BLaER1 treated with 17β-estradiol and CSF1 and Interleukin-3, amounts not matched to agents 10 nM and 100 nM (cell line): ENCODE data around the gene GSX1.
"Not testable (repeated sequence)": the region's sequence is repeated elsewhere in the genome, so short reads cannot be mapped to it uniquely, and the experiment has no call there.

Experiments
- H3K27ac ChIP-seq, 11 experiments: shearing (Covaris generic); formaldehyde crosslinking; 2 replicates each; pipeline ENCODE4 v1.8.1; 2022
- H3K27me3 ChIP-seq, 11 experiments: shearing (Covaris generic); formaldehyde crosslinking; 2 replicates each; pipeline ENCODE4 v1.8.1; 2022
- H3K36me3 ChIP-seq, 11 experiments: shearing (Covaris generic); formaldehyde crosslinking; 2 replicates each; pipeline ENCODE4 v1.8.1; 2022
- H3K4me1 ChIP-seq, 10 experiments: shearing (Covaris generic); formaldehyde crosslinking; 2 replicates each; pipeline ENCODE4 v1.8.1; 2022
- H3K4me2 ChIP-seq, 11 experiments: shearing (Covaris generic); formaldehyde crosslinking; 2 replicates each; pipeline ENCODE4 v1.8.1; 2022
- H3K4me3 ChIP-seq, 10 experiments: shearing (Covaris generic); formaldehyde crosslinking; 2 replicates each; pipeline ENCODE4 v1.8.1; 2022
- H3K9ac ChIP-seq, 11 experiments: shearing (Covaris generic); formaldehyde crosslinking; 2 replicates each; pipeline ENCODE4 v1.8.1; 2022
- H3K9me3 ChIP-seq, 11 experiments: shearing (Covaris generic); formaldehyde crosslinking; replicated peaks in 1 of 11; 2 replicates each; pipeline ENCODE4 v1.8.1; 2022
- H4K20me1 ChIP-seq, 11 experiments: shearing (Covaris generic); formaldehyde crosslinking; 2 replicates each; pipeline ENCODE4 v1.8.1; 2022
- Cebpa-rat ChIP-seq, 11 experiments: shearing (Covaris generic); IDR thresholded peaks; 2 replicates each; pipeline ENCODE4 v1.8.1; 2022

GSX1 gene

DNA sequence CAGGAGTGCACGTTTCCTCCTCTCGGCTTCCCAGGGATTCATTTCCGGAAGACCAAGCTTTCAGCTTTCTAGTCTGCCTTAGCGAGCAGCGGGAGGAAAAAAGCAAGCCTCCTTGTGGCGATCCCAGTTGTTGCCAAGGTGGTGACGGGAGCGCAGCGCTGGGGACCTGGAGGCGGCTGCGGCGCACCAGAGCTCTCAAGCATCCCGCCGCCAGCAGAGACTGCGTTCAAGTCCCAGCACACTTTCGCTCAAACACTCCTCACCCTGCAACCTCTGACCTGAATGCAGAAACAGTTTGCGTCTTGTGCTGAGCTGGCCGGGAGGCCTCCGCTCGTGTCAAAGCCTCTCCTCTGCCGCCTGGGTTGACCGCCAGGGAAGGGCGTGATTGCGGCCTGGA, 4.9 kb downstream of the GSX1 start:
- H3K4me1 ChIP-seq, result no peaks in the 10 kb centered on the region
- no peak overlapping the region for H3K9ac ChIP-seq
- no peak overlapping the region for H3K4me3 ChIP-seq
- H3K36me3 ChIP-seq, result peaks cover 0 to 4% (median 0%) of the 10 kb centered on the region in 11 experiments; a peak in 3 of 22 replicates
- H4K20me1 ChIP-seq, result no peaks in the 10 kb centered on the region; a peak in 2 of 22 replicates
- H3K4me2 ChIP-seq, result no peak overlapping the region
- peaks cover 32 to 56% (median 48%) of the 10 kb centered on the region in 11 experiments for H3K9me3 ChIP-seq
- H3K27me3 ChIP-seq, result peaks cover 65 to 78% (median 76%) of the 10 kb centered on the region in 11 experiments
- no peak overlapping the region for H3K27ac ChIP-seq
- TF ChIP-seq Cebpa-rat (IDR thresholded peaks at IDR 0.05), result no peak

DNA sequence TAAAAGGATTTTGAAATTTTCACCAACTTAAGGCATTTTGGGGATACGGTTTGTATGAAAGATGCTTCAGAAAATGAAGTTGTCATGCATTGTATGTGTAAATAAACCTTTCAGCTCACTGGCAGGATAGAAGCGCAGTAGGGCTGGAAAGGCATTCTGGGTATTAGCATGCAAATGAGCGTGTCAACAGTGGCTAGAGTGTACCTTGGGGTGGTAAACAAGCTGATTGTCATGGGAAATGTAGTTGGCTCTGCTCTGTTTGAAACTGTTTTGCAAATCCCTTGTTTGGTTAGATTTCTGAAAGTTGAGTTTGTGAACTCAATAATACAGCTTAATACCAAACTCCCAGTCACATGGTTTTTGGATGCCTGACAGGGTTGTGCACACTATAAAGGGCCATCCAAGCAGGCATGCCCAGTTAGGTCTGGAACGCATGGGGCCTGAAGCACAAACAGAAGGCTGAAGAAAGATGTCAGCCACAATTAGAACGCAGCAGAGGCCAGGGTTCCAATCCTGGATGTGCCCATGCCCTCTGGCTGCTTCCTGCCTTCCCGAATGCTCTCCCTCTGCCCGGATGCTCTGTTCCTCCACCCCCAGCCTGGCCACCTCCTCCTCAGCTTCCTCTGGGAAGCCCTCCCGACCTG, 14.6 kb downstream of the GSX1 start:
- Histone ChIP-seq H3K36me3 (no peaks in the 10 kb centered on the region), H3K9me3 (no peaks in the 10 kb centered on the region), H3K4me2 (no peak overlapping the region), H3K4me3 (no peak overlapping the region), H3K9ac (no peak overlapping the region), H3K27ac (no peak overlapping the region), H3K27me3 (0 out of 22 replicates have a peak, but pooled peaks cover 0 to 5% (median 0%) of the 10 kb centered on the region in 11 experiments), H3K4me1 (peaks cover 0 to 7% (median 0%) of the 10 kb centered on the region in 10 experiments; a peak in 3 of 20 replicates), H4K20me1 (no peaks in the 10 kb centered on the region; a peak in 1 of 22 replicates)
- TF ChIP-seq Cebpa-rat (IDR thresholded peaks at IDR 0.05), result no peak

- TF ChIP-seq Cebpa-rat (IDR thresholded peaks at IDR 0.05), result no peak
- Histone ChIP-seq H3K9me3 (no peaks in the 10 kb centered on the region), H4K20me1 (no peaks in the 10 kb centered on the region; a peak in 1 of 22 replicates), H3K27ac (no peak overlapping the region), H3K4me2 (no peak overlapping the region), H3K27me3 (0 out of 22 replicates have a peak, but pooled peaks cover 0 to 5% (median 0%) of the 10 kb centered on the region in 11 experiments), H3K4me3 (no peak overlapping the region), H3K4me1 (no peaks in the 10 kb centered on the region), H3K9ac (no peak overlapping the region), H3K36me3 (no peaks in the 10 kb centered on the region)
Measured at GRCh38 chr13:27808851-27809550, 16.7 kb downstream of the GSX1 start.

GRCh38 chr13:27810009-27810408, 17.7 kb downstream of the GSX1 start:
- Histone ChIP-seq H3K4me3 (no peak overlapping the region), H3K27ac (no peak overlapping the region), H3K9me3 (no peaks in the 10 kb centered on the region), H3K27me3 (0 out of 22 replicates have a peak, but pooled peaks cover 0 to 5% (median 0%) of the 10 kb centered on the region in 11 experiments), H4K20me1 (no peaks in the 10 kb centered on the region; a peak in 1 of 22 replicates), H3K4me2 (no peak overlapping the region), H3K4me1 (no peaks in the 10 kb centered on the region), H3K9ac (no peak overlapping the region), H3K36me3 (no peaks in the 10 kb centered on the region)
- TF ChIP-seq Cebpa-rat (IDR thresholded peaks at IDR 0.05), result no peak

- Histone ChIP-seq H3K4me1 (no peaks in the 10 kb centered on the region), H3K4me2 (no peak overlapping the region), H3K27me3 (0 out of 22 replicates have a peak, but pooled peaks cover 0 to 5% (median 0%) of the 10 kb centered on the region in 11 experiments), H3K27ac (no peak overlapping the region), H3K36me3 (no peaks in the 10 kb centered on the region), H3K9ac (no peak overlapping the region), H3K4me3 (no peak overlapping the region), H4K20me1 (no peaks in the 10 kb centered on the region; a peak in 1 of 22 replicates), H3K9me3 (no peaks in the 10 kb centered on the region)
- no peak for TF ChIP-seq Cebpa-rat (IDR thresholded peaks at IDR 0.05)
Measured at GRCh38 chr13:27810461-27810860, 18.2 kb downstream of the GSX1 start.

DNA sequence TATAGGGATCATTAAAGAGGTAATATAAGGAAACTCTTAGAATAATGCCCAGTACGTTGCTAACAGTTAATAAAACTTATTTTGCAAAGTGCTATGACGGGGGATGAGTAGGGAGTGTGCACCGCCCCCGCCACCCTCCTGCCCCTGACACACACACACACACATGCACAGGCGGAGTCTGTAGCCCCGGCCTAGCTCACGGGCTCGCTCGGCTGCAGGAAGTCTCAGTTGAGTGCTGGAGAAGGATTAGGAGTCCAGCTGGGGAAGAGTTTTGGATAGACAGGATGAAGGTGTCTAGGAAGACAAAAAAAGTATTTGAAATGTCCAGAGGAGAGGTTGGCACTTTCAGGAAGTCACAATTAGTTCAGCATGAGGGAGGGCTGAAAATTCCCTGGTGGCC, 21.5 kb downstream of the GSX1 start:
- H3K9ac ChIP-seq, result no peak overlapping the region
- TF ChIP-seq Cebpa-rat (IDR thresholded peaks at IDR 0.05), result no peak
- no peak overlapping the region for H3K27ac ChIP-seq
- H3K4me1 ChIP-seq, result no peaks in the 10 kb centered on the region
- no peaks in the 10 kb centered on the region; a peak in 1 of 22 replicates for H4K20me1 ChIP-seq
- no peaks in the 10 kb centered on the region for H3K9me3 ChIP-seq
- H3K4me3 ChIP-seq, result no peak overlapping the region
- no peaks in the 10 kb centered on the region for H3K36me3 ChIP-seq
- peaks cover 5 to 16% (median 8%) of the 10 kb centered on the region in 11 experiments for H3K27me3 ChIP-seq
- no peak overlapping the region for H3K4me2 ChIP-seq

DNA sequence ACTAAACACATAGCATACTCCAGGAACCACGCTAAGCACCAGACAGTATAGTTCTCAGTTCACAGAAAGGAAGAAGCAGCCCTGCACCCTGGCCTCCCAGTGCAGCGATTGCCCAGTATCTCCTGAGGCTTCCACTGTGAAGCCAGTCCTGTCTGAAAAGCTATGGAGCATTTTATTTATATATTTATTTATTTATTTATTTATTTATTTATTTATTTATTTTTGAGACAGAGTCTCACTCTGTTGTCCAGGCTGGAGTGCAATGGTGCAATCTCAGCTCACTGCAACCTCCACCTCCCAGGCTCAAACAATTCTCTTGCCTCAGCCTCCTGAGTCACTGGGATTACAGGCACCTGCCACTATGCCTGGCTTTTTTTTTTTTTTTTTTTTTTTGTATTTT, 25.5 kb downstream of the GSX1 start:
- not testable (repeated sequence) for H3K4me1 ChIP-seq, H3K36me3 ChIP-seq, H3K27ac ChIP-seq, H3K9me3 ChIP-seq, H3K9ac ChIP-seq, H3K4me2 ChIP-seq, H3K4me3 ChIP-seq
- H4K20me1 ChIP-seq, result peaks cover 0 to 22% (median 13%) of the 10 kb centered on the region in 11 experiments; a peak in 11 of 22 replicates
- peaks cover 45 to 56% (median 48%) of the 10 kb centered on the region in 11 experiments for H3K27me3 ChIP-seq

- Histone ChIP-seq H3K9ac (no peak overlapping the region), H3K9me3 (no peaks in the 10 kb centered on the region), H3K4me2 (no peak overlapping the region), H3K27ac (no peak overlapping the region), H3K4me3 (no peak overlapping the region), H3K4me1 (no peaks in the 10 kb centered on the region), H3K27me3 (peaks cover 75 to 85% (median 77%) of the 10 kb centered on the region in 11 experiments), H3K36me3 (no peaks in the 10 kb centered on the region), H4K20me1 (peaks cover 0 to 34% (median 18%) of the 10 kb centered on the region in 11 experiments; a peak in 12 of 22 replicates)
- no peak for TF ChIP-seq Cebpa-rat (IDR thresholded peaks at IDR 0.05)
Measured at GRCh38 chr13:27820524-27821482, 28.5 kb downstream of the GSX1 start.

DNA sequence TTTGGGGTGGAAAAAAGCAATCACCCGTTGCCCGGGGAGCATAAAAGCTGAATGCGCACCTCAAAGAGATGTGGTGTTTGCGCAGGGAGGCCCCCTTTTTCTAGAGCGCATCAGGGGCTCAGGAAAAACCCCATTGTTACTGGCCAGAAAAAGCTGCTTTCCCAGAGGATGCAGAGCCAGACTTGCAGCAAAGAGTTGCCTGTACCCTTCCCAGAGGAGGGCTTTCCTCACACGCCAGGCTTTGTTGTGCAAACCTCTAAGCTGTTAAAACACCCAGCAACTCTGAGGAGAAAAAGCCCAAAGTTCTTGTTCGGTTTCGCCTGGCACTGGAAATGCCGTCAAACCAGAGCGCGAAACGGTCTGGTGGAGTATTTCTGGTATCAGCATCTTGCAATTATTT, 29.3 kb downstream of the GSX1 start:
- peaks cover 0 to 6% (median 0%) of the 10 kb centered on the region in 10 experiments; a peak in 2 of 20 replicates for H3K4me1 ChIP-seq
- no peak overlapping the region for H3K27ac ChIP-seq
- peaks cover 78 to 92% (median 84%) of the 10 kb centered on the region in 11 experiments for H3K27me3 ChIP-seq
- H3K4me2 ChIP-seq, result no peak overlapping the region
- peaks cover 0 to 37% (median 18%) of the 10 kb centered on the region in 11 experiments; a peak in 12 of 22 replicates for H4K20me1 ChIP-seq
- H3K9ac ChIP-seq, result no peak overlapping the region
- H3K36me3 ChIP-seq, result no peaks in the 10 kb centered on the region
- H3K4me3 ChIP-seq, result no peak overlapping the region
- no peak for TF ChIP-seq Cebpa-rat (IDR thresholded peaks at IDR 0.05)
- no peaks in the 10 kb centered on the region for H3K9me3 ChIP-seq
